GM18907 (cell line): ENCODE data around the gene LDHAL6B.
A peak's percentile ranks its signal among the peaks of the same experiment; 100 is the strongest.

ENCODE experiments used
- ATAC-seq: cut with Tn5 transposase; IDR thresholded peaks from one replicate; pipeline ENCODE4 v1.9.1; 2021; ENCODE audit warnings: mild to moderate bottlenecking, moderate library complexity; ENCODE audit not compliant: unreplicated experiment

The LDHAL6B gene

DNA sequence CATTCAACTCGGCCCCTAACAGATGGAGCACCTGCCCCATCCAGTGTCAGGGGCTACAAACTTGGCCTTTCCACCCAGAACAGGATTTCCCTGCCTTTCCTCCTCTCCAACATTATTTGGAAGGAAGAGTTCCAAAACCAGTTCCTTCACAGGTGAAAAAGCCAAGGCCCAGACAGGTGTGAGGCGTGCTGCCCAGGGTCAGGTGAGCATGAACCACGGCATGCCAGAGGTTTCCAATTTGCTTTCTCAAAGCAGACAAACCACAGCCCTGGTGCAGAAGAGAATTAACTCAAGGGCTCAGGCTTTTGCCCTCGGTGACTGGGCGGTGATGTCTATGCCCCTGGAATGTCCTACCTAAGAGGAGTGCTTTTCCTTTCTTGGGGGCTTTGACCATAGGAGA, 43.2 kb downstream of the LDHAL6B start:
- ATAC-seq: no peak

DNA sequence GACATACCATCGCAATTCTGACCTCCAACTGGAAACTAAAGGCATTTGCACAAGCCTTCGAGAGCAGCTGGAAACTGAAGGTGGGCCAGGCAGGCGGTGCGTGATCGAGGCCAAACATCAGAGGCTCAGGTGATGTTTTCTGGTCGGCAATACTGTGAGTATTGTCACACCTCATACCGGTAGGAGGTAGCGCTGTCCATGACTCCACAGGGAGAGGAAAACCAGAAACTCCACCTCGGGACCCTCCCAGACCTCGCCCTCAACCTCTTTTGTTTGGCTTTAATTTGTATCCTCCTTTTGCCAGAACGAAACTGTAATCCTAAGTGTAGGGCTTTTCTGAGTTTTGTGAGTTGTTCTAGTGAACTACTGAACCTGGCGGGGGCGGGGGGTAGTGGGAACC, 43.6 kb downstream of the LDHAL6B start:
- no peak for ATAC-seq

DNA sequence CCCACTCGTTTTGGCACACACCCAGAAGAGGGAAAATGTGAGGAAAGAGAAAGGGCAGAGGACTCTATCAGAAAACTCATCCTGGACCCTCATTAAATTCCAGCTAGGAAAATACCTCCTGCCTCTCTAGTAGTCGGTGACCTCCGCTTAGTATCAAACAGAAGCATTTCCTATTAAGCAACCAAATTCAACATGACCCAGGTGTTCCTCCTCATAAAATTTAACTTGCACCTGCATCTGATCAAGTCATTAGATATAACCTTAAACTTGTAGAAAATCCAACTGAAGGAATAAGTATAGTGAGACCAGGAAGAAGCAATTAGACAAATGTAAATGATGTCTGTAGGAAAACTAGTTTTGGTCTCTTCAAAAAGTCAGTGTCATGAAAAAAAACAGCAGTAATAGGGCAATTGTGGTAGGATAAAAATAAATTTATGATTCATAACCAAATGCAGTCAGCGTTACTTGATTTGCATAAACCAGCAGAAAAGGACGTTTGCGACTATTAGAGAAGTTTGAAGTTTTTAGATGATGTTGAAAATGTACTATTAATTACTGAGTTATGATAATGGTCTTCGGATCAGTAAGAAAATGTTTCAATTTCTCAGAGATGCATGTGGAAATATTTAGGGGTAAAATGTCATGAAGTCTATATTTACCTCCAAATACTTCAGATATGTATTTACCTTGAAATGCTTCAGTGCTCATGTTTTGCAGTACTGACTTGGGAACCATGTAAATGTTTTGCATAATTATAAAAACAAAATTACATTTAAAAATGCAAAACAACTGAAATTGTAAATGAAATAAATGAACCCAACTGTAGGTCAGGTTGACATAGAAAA, 44.6 kb downstream of the LDHAL6B start:
- peak; percentile 38 for ATAC-seq

DNA sequence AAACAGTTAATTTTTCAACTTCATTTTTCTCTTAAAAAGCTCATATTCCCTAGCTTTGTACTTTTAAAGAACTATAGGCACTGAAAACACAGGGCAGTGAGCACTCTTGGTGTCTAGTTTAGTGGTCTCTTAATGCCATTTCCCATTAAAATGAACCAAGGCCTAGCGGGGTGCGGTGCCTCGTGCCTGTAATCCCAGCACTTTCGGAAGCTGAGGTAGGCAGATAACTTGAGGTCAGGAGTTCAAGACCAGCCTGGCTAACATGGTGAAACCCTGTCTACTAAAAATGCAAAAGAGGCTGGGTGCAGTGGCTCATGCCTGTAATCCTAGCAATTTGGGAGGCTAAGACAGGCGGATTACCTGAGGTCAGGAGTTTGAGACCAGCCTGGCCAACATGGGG, 45.5 kb downstream of the LDHAL6B start:
- ATAC-seq: no peak

DNA sequence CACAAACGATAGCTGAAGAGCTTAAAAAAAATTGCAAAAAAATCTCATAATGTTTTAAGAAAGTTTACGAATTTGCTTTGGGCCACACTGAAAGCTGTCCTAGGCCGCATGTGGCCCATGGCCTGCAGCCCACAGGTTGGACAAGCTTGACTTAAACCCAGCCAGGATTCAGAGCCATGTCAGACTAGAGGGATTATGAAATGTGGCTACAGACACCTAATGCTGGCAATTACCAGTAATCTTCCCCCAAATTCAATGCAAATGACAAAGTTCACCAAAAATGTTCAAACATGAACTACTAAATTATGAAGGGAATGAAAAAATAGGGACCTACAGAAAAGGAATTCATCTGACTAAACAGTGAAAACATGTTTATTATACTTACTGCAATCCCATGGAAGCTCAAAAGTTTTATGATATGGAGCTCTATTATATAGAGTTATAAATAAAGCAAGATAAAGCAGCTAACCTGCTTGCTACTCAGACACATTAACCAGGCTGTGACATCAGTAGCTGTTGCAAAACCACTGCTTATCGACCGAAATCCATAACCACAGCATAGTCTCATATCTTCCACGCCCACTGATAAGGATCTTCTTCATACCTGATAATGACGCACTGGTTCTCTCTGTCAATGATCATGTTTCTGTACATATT, 49.2 kb downstream of the LDHAL6B start:
- ATAC-seq: peak; percentile 43

DNA sequence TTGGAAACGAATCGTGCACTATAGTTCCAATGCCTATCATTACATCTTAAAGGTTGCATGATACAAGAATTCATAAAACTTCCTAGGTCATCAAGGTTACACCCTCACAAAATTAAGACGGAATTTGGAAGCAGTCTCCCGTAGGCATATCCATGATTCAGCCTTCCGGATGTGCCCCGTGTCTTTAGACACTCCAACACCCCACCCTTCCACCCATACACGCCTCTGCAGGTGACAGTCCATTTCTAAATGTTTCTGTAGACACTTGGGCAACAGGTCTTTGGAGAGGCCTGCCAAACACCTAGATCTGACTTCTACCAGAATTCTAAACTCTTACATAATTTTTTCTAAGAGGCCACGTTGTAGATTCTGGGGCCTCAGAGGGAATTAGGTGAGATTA, 49.8 kb downstream of the LDHAL6B start:
- no peak for ATAC-seq

DNA sequence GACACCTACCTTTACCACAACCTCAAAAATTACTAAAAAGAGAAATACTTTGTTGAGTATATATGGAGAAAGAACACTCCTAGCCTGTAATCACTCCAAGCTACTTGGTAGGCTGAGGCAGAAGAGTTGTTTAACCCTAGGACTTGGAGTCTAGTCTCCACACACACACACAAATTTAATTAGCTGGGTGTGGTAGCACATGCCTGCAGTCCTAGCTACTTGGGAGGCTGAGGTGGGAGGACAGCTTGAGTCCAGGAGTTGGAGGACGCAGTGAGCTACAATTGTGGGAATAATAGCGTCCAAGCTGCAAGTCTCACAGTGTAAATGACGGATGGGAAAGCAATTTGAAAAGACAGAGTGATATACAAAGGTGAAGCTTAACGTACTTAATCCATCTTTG, 50.5 kb downstream of the LDHAL6B start:
- ATAC-seq: no peak
